Activated T-cell treated with anti-CD3 and anti-CD28 coated beads, Interleukin-2, amount 50 U/mL, for 72 hours (primary cell): Measurements from ENCODE around the gene KRT81. TPM values are rescaled to one million over a fixed set of nuclear protein-coding genes. Genes with fewer than 3 reads are reported as not detected.
"Not testable (repeated sequence)": the region's sequence is repeated elsewhere in the genome, so short reads cannot be mapped to it uniquely, and the experiment has no call there.

Experiments used
- ATAC-seq, 2 donors: fragments of 150-1000 bp; cut with Tn5 transposase; replicated peaks in 1 of 2; 2 replicates each; pipeline ENCODE4 v1.10.0; 2021; ENCODE audit warnings: moderate library complexity in 2 of 2, mild to moderate bottlenecking in 1 of 2
- DNase-seq, 2 donors: peaks; one replicate each; pipeline ENCODE4 v3.0.0; 2021 to 2022; ENCODE audit warnings: mixed read lengths in 1 of 2
- H3K27ac Mint-ChIP-seq: one replicate; pipeline ENCODE4 v1.8.0; 2022; ENCODE audit warnings: mild to moderate bottlenecking, moderate library complexity, mixed read lengths
- H3K27me3 Mint-ChIP-seq: one replicate; pipeline ENCODE4 v1.8.0; 2022; ENCODE audit warnings: low read depth, mixed read lengths
- H3K36me3 Mint-ChIP-seq, 2 donors: one replicate each; pipeline ENCODE4 v1.8.0; 2022; ENCODE audit warnings: mixed read lengths in 2 of 2, mild to moderate bottlenecking in 1 of 2; ENCODE audit not compliant: insufficient read depth in 2 of 2
- H3K4me1 Mint-ChIP-seq: one replicate; pipeline ENCODE4 v1.8.0; 2022; ENCODE audit warnings: low read depth, mixed read lengths
- H3K4me3 Mint-ChIP-seq, 2 donors: one replicate each; pipeline ENCODE4 v1.8.0; 2022; ENCODE audit warnings: mild to moderate bottlenecking in 2 of 2, mixed read lengths in 2 of 2, moderate library complexity in 2 of 2
- H3K9me3 Mint-ChIP-seq, 2 donors: one replicate each; pipeline ENCODE4 v1.8.0; 2022; ENCODE audit warnings: mixed read lengths in 2 of 2
- total RNA-seq, 2 donors: library from RNA; stranded (reverse); gene quantifications; one replicate each; pipeline ENCODE4 v1.2.3, GENCODE V29; 2022

KRT81 gene
- total RNA-seq, 2 donors from 2014 or later: not detected

DNA sequence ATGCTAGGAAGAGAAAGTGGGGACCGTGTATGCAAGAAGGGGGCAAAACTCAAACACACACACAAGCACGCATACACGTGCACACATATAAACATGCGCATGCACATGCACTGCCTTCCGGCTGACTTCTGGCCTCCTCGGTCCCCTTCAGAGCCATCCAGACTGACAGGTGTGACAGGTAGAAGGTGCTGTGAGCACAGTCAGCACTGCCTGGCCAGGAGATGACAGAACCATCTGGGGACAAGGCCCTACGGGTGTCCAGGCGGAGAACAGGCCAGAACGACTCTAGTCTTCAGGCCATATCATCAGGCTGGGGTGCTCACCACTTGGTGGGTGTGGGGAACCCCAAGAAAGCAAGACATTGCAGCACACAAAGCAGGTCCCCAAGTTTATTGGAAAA is 22.6 kb upstream of the KRT81 start:
- ATAC-seq: no peak
- H3K9me3 Mint-ChIP-seq: no peaks in the 10 kb centered on the region
- no peak overlapping the region for H3K4me3 Mint-ChIP-seq
- no peak overlapping the region for H3K27ac Mint-ChIP-seq
- H3K36me3 Mint-ChIP-seq: no peaks in the 10 kb centered on the region
- no peak for DNase-seq
- H3K27me3 Mint-ChIP-seq: peaks cover 38% of the 10 kb centered on the region
- peaks cover under 1% of the 10 kb centered on the region for H3K4me1 Mint-ChIP-seq

DNA sequence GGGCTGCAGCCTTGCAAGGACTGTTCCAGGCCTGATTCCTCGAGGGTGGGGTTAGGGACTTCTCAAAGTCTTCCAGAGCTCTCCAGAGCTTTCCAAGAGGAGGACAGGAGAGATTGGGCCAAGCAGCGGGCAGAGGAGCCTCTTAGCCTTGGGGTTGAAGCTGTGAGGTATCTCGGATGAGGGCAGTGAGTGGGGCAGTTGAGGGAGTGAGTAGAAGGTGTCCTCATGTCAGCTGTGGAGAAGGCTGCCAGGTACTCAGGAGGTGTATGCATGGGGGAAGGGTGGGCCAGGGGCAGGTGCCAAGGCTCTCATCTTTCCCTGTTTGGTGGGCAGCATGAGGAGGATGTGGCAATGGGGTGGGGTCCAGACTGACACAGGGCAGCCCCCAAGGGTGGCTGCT is 22.1 kb upstream of the KRT81 start:
- H3K4me1 Mint-ChIP-seq: peaks cover 5% of the 10 kb centered on the region
- DNase-seq (no peak), ATAC-seq (no peak)
- H3K9me3 Mint-ChIP-seq: no peaks in the 10 kb centered on the region
- H3K27me3 Mint-ChIP-seq: peaks cover 38% of the 10 kb centered on the region
- no peak overlapping the region for H3K27ac Mint-ChIP-seq
- H3K36me3 Mint-ChIP-seq: no peaks in the 10 kb centered on the region
- no peak overlapping the region for H3K4me3 Mint-ChIP-seq

DNA sequence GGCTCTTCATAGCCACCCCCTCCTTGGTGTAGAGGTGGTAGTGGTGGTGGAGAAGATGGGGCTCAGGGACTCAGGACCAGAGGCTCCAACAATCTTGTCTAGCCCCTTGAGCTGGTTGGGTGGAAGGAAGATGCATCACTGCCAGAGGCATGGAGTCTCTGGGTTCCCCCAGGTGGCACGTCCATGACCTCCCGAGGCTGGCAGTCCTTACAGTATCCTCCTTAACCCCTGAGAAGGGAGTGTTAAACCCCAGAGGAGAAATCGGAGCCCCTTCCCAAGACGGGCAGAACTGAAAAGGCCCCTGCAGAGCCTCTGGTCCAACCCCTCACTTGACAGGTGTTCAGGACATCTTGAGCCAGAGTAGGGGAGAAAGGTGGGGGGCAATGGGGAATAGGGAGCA is 20.8 kb upstream of the KRT81 start:
- no peaks in the 10 kb centered on the region for H3K36me3 Mint-ChIP-seq
- H3K9me3 Mint-ChIP-seq: no peaks in the 10 kb centered on the region
- no peak for ATAC-seq
- H3K4me1 Mint-ChIP-seq: peaks cover 11% of the 10 kb centered on the region
- DNase-seq: no peak
- no peak overlapping the region for H3K27ac Mint-ChIP-seq
- peaks cover 47% of the 10 kb centered on the region for H3K27me3 Mint-ChIP-seq
- H3K4me3 Mint-ChIP-seq: no peak overlapping the region

DNA sequence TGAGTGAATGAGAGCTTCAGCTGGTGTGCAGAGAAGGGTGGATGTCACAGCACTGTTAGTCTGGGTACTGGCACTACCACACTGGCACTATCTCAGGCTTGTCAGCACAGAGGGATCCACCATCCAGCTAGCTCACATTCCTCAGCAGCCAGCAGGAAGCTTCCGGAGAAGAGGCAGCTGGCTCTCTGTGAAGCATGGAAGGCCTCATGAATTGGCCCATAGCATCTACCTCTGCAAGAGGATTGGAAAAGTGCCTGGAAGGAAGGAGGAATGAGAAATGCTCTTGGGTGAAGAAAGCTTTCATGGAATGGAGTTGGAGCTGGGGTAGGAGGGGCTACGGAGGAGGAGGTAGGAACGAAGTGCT is 19.9 kb upstream of the KRT81 start:
- Mint-ChIP-seq H3K4me3 (no peak overlapping the region), H3K4me1 (peaks cover 11% of the 10 kb centered on the region), H3K36me3 (no peaks in the 10 kb centered on the region), H3K9me3 (no peaks in the 10 kb centered on the region), H3K27me3 (peaks cover 55% of the 10 kb centered on the region), H3K27ac (no peak overlapping the region)
- no peak for ATAC-seq
- no peak for DNase-seq

DNA sequence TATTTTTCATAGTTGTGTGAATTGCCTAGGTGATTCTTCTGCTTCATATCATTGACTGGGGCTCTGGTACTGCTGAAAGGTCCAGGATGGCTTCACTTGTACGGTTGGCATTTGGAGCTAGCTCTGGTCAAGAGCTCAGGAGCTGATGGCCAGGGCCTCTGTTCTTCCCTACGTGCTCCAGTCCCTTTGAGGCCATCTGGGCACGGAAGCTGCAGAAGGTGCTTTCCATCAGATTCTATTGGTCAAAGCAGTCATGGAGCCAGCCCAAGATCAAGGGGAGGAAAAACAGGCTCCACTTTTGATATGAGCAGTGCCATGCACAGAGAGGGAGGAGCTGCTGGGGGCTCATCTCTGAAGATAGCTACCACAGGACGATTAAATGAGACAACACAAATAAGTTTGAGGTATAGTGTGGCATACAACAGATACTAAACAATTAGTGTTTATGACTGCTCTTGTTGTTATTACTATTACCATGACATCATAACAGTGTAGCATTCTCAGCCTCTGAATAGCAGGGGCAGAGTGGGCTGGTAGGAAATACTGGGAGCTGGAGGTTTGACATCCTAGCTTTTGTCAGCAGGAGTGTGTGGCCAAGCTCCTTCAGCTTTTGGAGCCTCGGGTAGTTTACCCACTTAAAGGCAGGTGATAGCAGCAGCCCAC is 19.4 kb upstream of the KRT81 start:
- H3K9me3 Mint-ChIP-seq: no peaks in the 10 kb centered on the region
- DNase-seq (no peak), ATAC-seq (no peak)
- H3K36me3 Mint-ChIP-seq: no peaks in the 10 kb centered on the region
- peaks cover 61% of the 10 kb centered on the region for H3K27me3 Mint-ChIP-seq
- peaks cover 11% of the 10 kb centered on the region for H3K4me1 Mint-ChIP-seq
- no peak overlapping the region for H3K27ac Mint-ChIP-seq
- H3K4me3 Mint-ChIP-seq: no peak overlapping the region

GRCh38 chr12:52308806-52309425 is 17.6 kb upstream of the KRT81 start:
- no peaks in the 10 kb centered on the region for H3K9me3 Mint-ChIP-seq
- peaks cover 24% of the 10 kb centered on the region for H3K4me1 Mint-ChIP-seq
- DNase-seq (no peak), ATAC-seq (no peak)
- H3K4me3 Mint-ChIP-seq: peak overlapping the region; percentile 65 to 66
- peaks cover 68% of the 10 kb centered on the region for H3K27me3 Mint-ChIP-seq
- H3K36me3 Mint-ChIP-seq: no peaks in the 10 kb centered on the region
- no peak overlapping the region for H3K27ac Mint-ChIP-seq

GRCh38 chr12:52307836-52308805 is 16.8 kb upstream of the KRT81 start:
- Mint-ChIP-seq H3K27ac (no peak overlapping the region), H3K27me3 (peaks cover 68% of the 10 kb centered on the region)
- peak; percentile 85 to 91 for ATAC-seq

DNA sequence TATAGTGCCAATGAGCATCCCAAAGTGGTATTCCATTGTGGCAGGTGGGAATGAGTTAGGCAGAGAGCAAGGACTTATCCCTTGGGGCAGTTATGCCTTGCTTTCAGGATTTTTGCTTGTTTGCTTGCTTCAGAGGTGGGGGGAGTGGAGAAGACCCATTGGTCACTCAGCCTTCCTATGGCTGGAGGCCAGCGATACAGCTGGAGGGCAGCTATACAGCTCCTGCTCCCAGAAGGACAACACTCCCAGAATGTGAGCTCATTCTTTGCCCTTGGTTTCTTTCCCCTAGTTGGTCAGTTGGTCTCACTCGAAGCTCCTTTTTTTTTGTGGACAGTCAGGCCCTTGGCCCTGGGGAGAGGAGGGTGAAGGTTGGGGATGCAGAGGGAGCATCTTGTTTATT is 15.4 kb upstream of the KRT81 start:
- Mint-ChIP-seq H3K36me3 (no peaks in the 10 kb centered on the region), H3K4me3 (no peak overlapping the region), H3K4me1 (peaks cover 24% of the 10 kb centered on the region), H3K9me3 (no peaks in the 10 kb centered on the region), H3K27me3 (peaks cover 59% of the 10 kb centered on the region), H3K27ac (no peak overlapping the region)
- ATAC-seq (no peak), DNase-seq (no peak)

More at GRCh38 chr12:52307836-52308805, 16.8 kb upstream of the KRT81 start:
- Mint-ChIP-seq H3K4me3 (peak overlapping the region; percentile 65 to 66), H3K4me1 (peaks cover 24% of the 10 kb centered on the region), H3K9me3 (no peaks in the 10 kb centered on the region), H3K36me3 (no peaks in the 10 kb centered on the region)
- DNase-seq: peak; percentile 66

- Mint-ChIP-seq H3K36me3 (no peaks in the 10 kb centered on the region), H3K9me3 (no peaks in the 10 kb centered on the region), H3K27me3 (peaks cover 59% of the 10 kb centered on the region), H3K4me3 (no peak overlapping the region), H3K4me1 (peaks cover 24% of the 10 kb centered on the region), H3K27ac (no peak overlapping the region)
- ATAC-seq: no peak
- DNase-seq: no peak
Observed at GRCh38 chr12:52305921-52306705, 14.8 kb upstream of the KRT81 start.

DNA sequence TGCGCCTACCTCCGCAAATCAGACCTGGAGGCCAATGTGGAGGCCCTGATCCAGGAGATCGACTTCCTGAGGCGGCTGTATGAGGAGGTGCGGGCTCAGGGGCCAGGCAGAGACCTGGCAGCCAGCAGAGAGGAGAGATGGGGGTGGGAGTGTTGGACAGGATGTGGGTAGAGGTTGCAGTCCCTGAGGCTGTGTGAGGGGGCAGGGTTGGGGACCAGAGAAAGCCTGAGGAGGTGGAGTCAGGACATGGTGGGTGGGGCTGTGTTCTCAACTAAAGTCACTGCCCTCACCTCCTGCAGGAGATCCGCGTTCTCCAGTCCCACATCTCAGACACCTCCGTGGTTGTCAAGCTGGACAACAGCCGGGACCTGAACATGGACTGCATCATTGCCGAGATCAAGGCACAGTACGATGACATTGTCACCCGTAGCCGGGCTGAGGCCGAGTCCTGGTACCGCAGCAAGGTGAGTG is 13.6 kb upstream of the KRT81 start:
- not testable (repeated sequence) for H3K36me3 Mint-ChIP-seq, H3K4me3 Mint-ChIP-seq, H3K9me3 Mint-ChIP-seq, H3K27ac Mint-ChIP-seq
- peak; percentile 14 to 38 for DNase-seq
- Mint-ChIP-seq H3K27me3 (peaks cover 54% of the 10 kb centered on the region), H3K4me1 (peaks cover 24% of the 10 kb centered on the region)
- ATAC-seq: peak; percentile 60 to 66

DNA sequence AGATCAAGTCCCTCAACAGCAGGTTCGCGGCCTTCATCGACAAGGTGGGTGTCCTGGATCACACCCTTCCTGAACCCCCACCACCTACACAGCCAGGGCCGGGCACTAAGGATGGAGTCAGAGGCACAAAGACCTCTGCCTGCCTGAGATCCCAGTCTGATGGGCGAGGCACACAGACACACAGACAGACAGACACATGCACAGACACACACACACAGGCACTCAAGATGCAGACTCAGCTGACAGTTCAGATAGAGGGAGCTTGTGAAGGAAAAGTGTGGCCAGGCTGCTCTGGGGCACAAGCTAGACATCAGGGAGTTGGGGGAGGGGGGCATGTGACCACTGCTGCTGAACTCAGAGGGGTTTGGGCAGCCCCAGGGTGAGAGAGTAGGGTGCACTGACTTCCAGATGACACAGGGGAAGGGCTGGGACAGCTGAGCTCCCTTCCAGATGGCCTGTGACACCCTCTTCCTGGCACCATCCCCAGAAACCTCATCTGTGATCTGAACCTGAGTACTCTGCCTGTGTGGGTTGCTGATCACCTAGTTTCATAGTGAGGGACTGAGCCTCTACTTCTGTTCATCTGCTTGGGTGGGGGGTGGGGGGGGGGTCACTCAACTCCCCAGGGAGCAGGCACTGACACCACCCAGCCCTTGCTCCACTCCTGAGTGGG is 11.0 kb upstream of the KRT81 start:
- not testable (repeated sequence) for H3K9me3 Mint-ChIP-seq, DNase-seq, H3K36me3 Mint-ChIP-seq, H3K4me3 Mint-ChIP-seq, H3K27ac Mint-ChIP-seq, ATAC-seq
- Mint-ChIP-seq H3K27me3 (peaks cover 41% of the 10 kb centered on the region), H3K4me1 (peaks cover 13% of the 10 kb centered on the region)

DNA sequence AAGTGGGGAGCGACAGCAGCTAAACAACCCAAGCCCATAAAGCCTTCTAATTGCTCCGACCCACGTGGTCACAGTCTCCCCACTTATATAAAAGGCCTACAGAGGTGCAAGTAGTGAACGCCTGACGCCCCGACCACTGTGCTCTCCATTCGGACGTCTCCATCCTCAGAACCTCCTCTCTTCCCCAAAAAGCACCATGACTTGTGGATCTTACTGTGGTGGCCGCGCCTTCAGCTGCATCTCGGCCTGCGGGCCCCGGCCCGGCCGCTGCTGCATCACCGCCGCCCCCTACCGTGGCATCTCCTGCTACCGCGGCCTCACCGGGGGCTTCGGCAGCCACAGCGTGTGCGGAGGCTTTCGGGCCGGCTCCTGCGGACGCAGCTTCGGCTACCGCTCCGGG is 10.4 kb upstream of the KRT81 start:
- not testable (repeated sequence) for DNase-seq, H3K9me3 Mint-ChIP-seq, ATAC-seq, H3K4me3 Mint-ChIP-seq, H3K36me3 Mint-ChIP-seq, H3K27ac Mint-ChIP-seq
- Mint-ChIP-seq H3K4me1 (peaks cover 13% of the 10 kb centered on the region), H3K27me3 (peaks cover 40% of the 10 kb centered on the region)
